B cell (primary cell): Measurements from ENCODE around the gene SLFN12. TPM values are rescaled to one million over a fixed set of nuclear protein-coding genes. Genes with fewer than 3 reads are reported as not detected.

Source experiments
- ATAC-seq: fragments of 200-7000 bp; cut with Tn5 transposase; one replicate; pipeline ENCODE4 v1.10.0; 2021; ENCODE audit warnings: low read depth, mild to moderate bottlenecking, moderate number of reproducible peaks, moderate library complexity
- CTCF ChIA-PET: fragments of 350-600 bp; sonication (Branson Sonifier 250); formaldehyde crosslinking; loops from one replicate; lab custom pipeline; 2021; ENCODE audit warnings: antibody characterized with exemption, inconsistent platforms; lab: Charles Lee
- POLR2A ChIA-PET: fragments of 350-600 bp; sonication (Branson Sonifier 250); formaldehyde crosslinking; loops from one replicate; lab custom pipeline; 2021; ENCODE audit warnings: antibody characterized with exemption; lab: Charles Lee
- DNase-seq: peaks from one replicate; pipeline ENCODE4 v3.0.0; 2013
- H2AFZ ChIP-seq: 2 replicates; pipeline ENCODE4 v1.6.1; 2012; ENCODE audit warnings: mild to moderate bottlenecking, low read depth, low read length; ENCODE audit not compliant: insufficient read depth, poor library complexity, severe bottlenecking
- H3K27ac ChIP-seq, 2 donors: 1 replicate in 1 of 2; 2 replicates in 1 of 2; pipeline ENCODE4 v1.5.1; 2012 to 2013; ENCODE audit warnings: low read length in 2 of 2, mild to moderate bottlenecking in 2 of 2, moderate library complexity in 1 of 2
- H3K27me3 ChIP-seq, 4 experiments: fragments of 200-600 bp in 1 of 4; sonication (generic) in 1 of 4; replicated peaks in 1 of 4; 1 replicate in 2 of 4; 2 replicates in 2 of 4; pipeline versions ENCODE4 v1.6.1 to v1.7.0; 2013 to 2016; ENCODE audit warnings: low read length in 3 of 4, mild to moderate bottlenecking in 2 of 4, mixed read lengths in 1 of 4, moderate library complexity in 1 of 4; ENCODE audit not compliant: insufficient read depth in 4 of 4, control insufficient read depth in 3 of 4; ENCODE audit errors: control extremely low read depth in 1 of 4
- H3K36me3 ChIP-seq, 2 experiments: replicated peaks in 1 of 2; 1 replicate in 1 of 2; 2 replicates in 1 of 2; pipeline versions ENCODE4 v1.6.1 to v1.7.1; 2013; ENCODE audit warnings: low read length in 1 of 2; ENCODE audit not compliant: insufficient read depth in 2 of 2, control insufficient read depth in 1 of 2; ENCODE audit errors: control extremely low read depth in 1 of 2, extremely low read depth in 1 of 2
- H3K4me1 ChIP-seq, 2 donors: fragments of 200-600 bp in 1 of 2; sonication (generic) in 1 of 2; 1 replicate in 1 of 2; 2 replicates in 1 of 2; pipeline versions ENCODE4 v1.5.1 to v1.6.1; 2013 to 2017; ENCODE audit warnings: low read length in 2 of 2; ENCODE audit not compliant: control insufficient read depth in 2 of 2, insufficient read depth in 2 of 2
- H3K4me2 ChIP-seq: replicated peaks from 2 replicates; pipeline ENCODE3; 2012; ENCODE audit warnings: mild to moderate bottlenecking, low read depth, low read length; ENCODE audit not compliant: poor library complexity, severe bottlenecking
- H3K4me3 ChIP-seq, 5 experiments: fragments of 200-600 bp in 1 of 5; sonication (generic) in 1 of 5; 1 replicate in 3 of 5; 2 replicates in 2 of 5; pipeline versions ENCODE4 v1.5.1 to v1.7.0; 2011 to 2016; ENCODE audit warnings: low read length in 4 of 5, mild to moderate bottlenecking in 4 of 5, low read depth in 2 of 5, control low read depth in 1 of 5, moderate library complexity in 1 of 5; ENCODE audit not compliant: insufficient read depth in 1 of 5; ENCODE audit errors: control extremely low read depth in 1 of 5, extremely low read depth in 1 of 5
- H3K79me2 ChIP-seq: fragments of 200-600 bp; sonication (generic); one replicate; pipeline ENCODE4 v1.6.0; 2016; ENCODE audit warnings: low read length; ENCODE audit not compliant: control insufficient read depth, insufficient read depth
- H3K9ac ChIP-seq: fragments of 200-600 bp; sonication (generic); 2 replicates; pipeline ENCODE4 v1.6.1; 2017; ENCODE audit warnings: mild to moderate bottlenecking, low read length, moderate library complexity
- H3K9me3 ChIP-seq, 3 donors: one replicate each; pipeline versions ENCODE4 v1.6.1 to v1.7.1; 2013; ENCODE audit warnings: low read length in 2 of 3; ENCODE audit not compliant: control insufficient read depth in 2 of 3, insufficient read depth in 1 of 3; ENCODE audit errors: control extremely low read depth in 1 of 3
- H4K20me1 ChIP-seq: 2 replicates; pipeline ENCODE4 v1.6.0; 2012; ENCODE audit warnings: mild to moderate bottlenecking, low read length; ENCODE audit not compliant: insufficient read depth, control insufficient read depth, poor library complexity, severe bottlenecking
- H3K27ac Mint-ChIP-seq: one replicate; pipeline ENCODE4 v1.8.0; 2021; ENCODE audit warnings: mixed read lengths
- H3K27me3 Mint-ChIP-seq: one replicate; pipeline ENCODE4 v1.8.0; 2021; ENCODE audit warnings: mixed read lengths
- H3K4me1 Mint-ChIP-seq: one replicate; pipeline ENCODE4 v1.8.0; 2021; ENCODE audit warnings: mixed read lengths
- H3K4me3 Mint-ChIP-seq: one replicate; pipeline ENCODE4 v1.8.0; 2021; ENCODE audit warnings: mixed read lengths
- H3K9me3 Mint-ChIP-seq: one replicate; pipeline ENCODE4 v1.8.0; 2022; ENCODE audit warnings: mixed read lengths; ENCODE audit not compliant: insufficient read depth
- CTCF ChIP-seq: fragments of 200-600 bp; IDR thresholded peaks from one replicate; pipeline ENCODE4 v1.8.0; 2022; ENCODE audit warnings: antibody characterized with exemption, mild to moderate bottlenecking
- EZH2 ChIP-seq: IDR thresholded peaks from 2 replicates; pipeline ENCODE4 v1.6.1; 2012; ENCODE audit warnings: borderline replicate concordance, low read depth, mild to moderate bottlenecking, moderate library complexity, low read length; ENCODE audit not compliant: insufficient read depth, poor library complexity, severe bottlenecking
- WGBS: methylation state at CpG from one replicate; pipeline ENCODE4 v1.1.5; 2013; ENCODE audit warnings: missing lambda C conversion rate; ENCODE audit not compliant: insufficient coverage; 5-methylcytosine and 5-hydroxymethylcytosine counted together
- intact Hi-C: fragments of 100-400 bp; cut with micrococcal nuclease; formaldehyde crosslinking; loops from one replicate; pipeline ENCODE4 v1.10.0; 2022
- polyA plus RNA-seq: library from polyadenylated mRNA; depleted of rRNA; stranded (reverse); fragments of >200 nt; gene quantifications from 2 replicates; pipeline ENCODE4 v1.2.3, GENCODE V29; 2012
- total RNA-seq, 2 donors: library from RNA; stranded (reverse); fragments of 120-200 nt in 1 of 2; gene quantifications; 1 replicate in 1 of 2; 2 replicates in 1 of 2; pipeline versions ENCODE4 v1.2.3 to v1.2.4, GENCODE V29; 2013 to 2022

SLFN12 gene
- total and polyA plus RNA-seq, 2 donors (not counting 1 experiment from before 2014, with no cell fraction given), result 1.9 to 8.0 TPM

GRCh38 chr17:35433075-35433894 is 985 bp upstream of the SLFN12 start:
- POLR2A ChIA-PET, result interaction anchor here (0.8 to 1.3 kb wide), 5 partner anchors 14 to 122 kb away, joined by 3 to 4 read pairs (median 3); partner anchors contain the start of gene SLFN11
- peak overlapping the region; percentile 99 for H3K4me3 Mint-ChIP-seq
- intact Hi-C loops, result loop anchor here (2.0 kb wide), 2 partner anchors 60 to 188 kb away; partner anchors contain the start of gene SLFN11
- Histone ChIP-seq H3K27me3 (no peaks in the 10 kb centered on the region), H4K20me1 (no peaks in the 10 kb centered on the region), H3K4me2 (peak overlapping the region; percentile 75), H3K36me3 (no peaks in the 10 kb centered on the region), H3K9me3 (no peaks in the 10 kb centered on the region), H2AFZ (peak overlapping the region; percentile 97), H3K4me1 (peaks cover 18 to 22% of the 10 kb centered on the region in 2 donors), H3K9ac (peak overlapping the region; percentile 80), H3K79me2 (peaks cover 33% of the 10 kb centered on the region), H3K27ac (peak overlapping the region in 1 of 2 donors; percentile 65), H3K4me3 (peak overlapping the region; percentile 74 to 96 (median 90))
- DNase-seq (peak; percentile 11), ATAC-seq (peak; percentile 37)
- no peaks in the 10 kb centered on the region for H3K27me3 Mint-ChIP-seq
- CTCF ChIA-PET, result interaction anchor here (0.7 to 3.2 kb wide), 7 partner anchors 11 to 120 kb away, joined by 3 to 20 read pairs (median 6); partner anchors contain the start of gene SLFN13
- WGBS, result 13% methylated on average over 15 of the region's 19 CpGs
- H3K27ac Mint-ChIP-seq, result peak overlapping the region; percentile 95
- no peaks in the 10 kb centered on the region for H3K9me3 Mint-ChIP-seq
- H3K4me1 Mint-ChIP-seq, result peaks cover 24% of the 10 kb centered on the region
- TF ChIP-seq EZH2 (no peak), CTCF (no peak)

GRCh38 chr17:35429702-35430101 is 2.6 kb downstream of the SLFN12 start:
- H3K4me1 Mint-ChIP-seq, result peaks cover 24% of the 10 kb centered on the region
- intact Hi-C loops, result no loop called here
- Histone ChIP-seq H3K9ac (no peak overlapping the region), H4K20me1 (no peaks in the 10 kb centered on the region), H3K27me3 (no peaks in the 10 kb centered on the region), H2AFZ (no peak overlapping the region), H3K79me2 (peaks cover 33% of the 10 kb centered on the region), H3K36me3 (no peaks in the 10 kb centered on the region), H3K4me2 (no peak overlapping the region), H3K9me3 (no peaks in the 10 kb centered on the region), H3K27ac (no peak overlapping the region), H3K4me1 (peaks cover 18 to 22% of the 10 kb centered on the region in 2 donors), H3K4me3 (no peak overlapping the region)
- CTCF ChIA-PET, result interaction anchor here (1.5 kb wide), 1 partner anchor 116 kb away, joined by 4 read pairs; no protein-coding TSS in a partner anchor
- ATAC-seq, result no peak
- no peaks in the 10 kb centered on the region for H3K9me3 Mint-ChIP-seq
- no peaks in the 10 kb centered on the region for H3K27me3 Mint-ChIP-seq
- no peak for TF ChIP-seq CTCF
- no peak for TF ChIP-seq EZH2
- 100% methylated on average over 2 of the region's 2 CpGs for WGBS
- POLR2A ChIA-PET, result no interaction called here
- H3K4me3 Mint-ChIP-seq, result no peak overlapping the region
- H3K27ac Mint-ChIP-seq, result no peak overlapping the region
- no peak for DNase-seq
